Activated T-cell treated with anti-CD3 and anti-CD28 coated beads for 4 hours (primary cell): ENCODE results near the gene ASIC4.

Experiments used
- DNase-seq: peaks from one replicate; pipeline ENCODE4 v3.0.0-alpha.2; 2020

Gene ASIC4

GRCh38 chr2:219570924-219571310 lies 56.6 kb downstream of the ASIC4 start:
- no peak for DNase-seq

- no peak for DNase-seq
Measured at GRCh38 chr2:219571311-219572236, 57.3 kb downstream of the ASIC4 start, which contains the start of gene OBSL1. TSS of gene OBSL1 (minus strand) at chr2:219571539. CDS start at chr2:219571232, 307 bp downstream.

GRCh38 chr2:219572237-219573001 lies 58.1 kb downstream of the ASIC4 start, which contains the start of gene INHA:
TSS of gene INHA (plus strand) at chr2:219572310. CDS start at chr2:219572375, 65 bp downstream.
- no peak for DNase-seq

GRCh38 chr2:219573166-219573565 lies 58.9 kb downstream of the ASIC4 start:
- DNase-seq, result no peak

- no peak for DNase-seq
Measured at GRCh38 chr2:219574484-219575311, 60.4 kb downstream of the ASIC4 start.

GRCh38 chr2:219575566-219576504 lies 61.6 kb downstream of the ASIC4 start:
- DNase-seq, result no peak

GRCh38 chr2:219576505-219577388 lies 62.5 kb downstream of the ASIC4 start:
- no peak for DNase-seq

GRCh38 chr2:219578811-219579613 lies 64.7 kb downstream of the ASIC4 start:
- DNase-seq, result no peak

- DNase-seq, result no peak
Measured at GRCh38 chr2:219581346-219581745, 67.1 kb downstream of the ASIC4 start.
